NCI-H510A treated with DMSO at 0.1 percent for 48 hours (cell line): Measurements from ENCODE around the gene FCHO2.
"Not testable (repeated sequence)": the region's sequence is repeated elsewhere in the genome, so short reads cannot be mapped to it uniquely, and the experiment has no call there.

Experiments
- DNase-seq: peaks from one replicate; lab custom pipeline; 2025; lab: John Stamatoyannopoulos, UW

The FCHO2 gene

GRCh38 chr5:72956324-72957140, 691 bp downstream of the FCHO2 start:
- DNase-seq = peak; percentile 24

- no peak for DNase-seq
Measured at GRCh38 chr5:72957337-72957736, 1.5 kb downstream of the FCHO2 start.

- DNase-seq = no peak
Measured at GRCh38 chr5:72959257-72959656, 3.4 kb downstream of the FCHO2 start.

GRCh38 chr5:72974481-72974880, 18.6 kb downstream of the FCHO2 start:
- DNase-seq = not testable (repeated sequence)

GRCh38 chr5:72976810-72977209, 21.0 kb downstream of the FCHO2 start:
- not testable (repeated sequence) for DNase-seq

GRCh38 chr5:72985719-72986118, 29.9 kb downstream of the FCHO2 start:
- no peak for DNase-seq

GRCh38 chr5:72988769-72989168, 32.9 kb downstream of the FCHO2 start:
- DNase-seq = no peak

GRCh38 chr5:72991394-72991793, 35.6 kb downstream of the FCHO2 start:
- DNase-seq = no peak

GRCh38 chr5:72994578-72994977, 38.7 kb downstream of the FCHO2 start:
- no peak for DNase-seq

- DNase-seq = no peak
Measured at GRCh38 chr5:72996632-72997031, 40.8 kb downstream of the FCHO2 start.

- no peak for DNase-seq
Measured at GRCh38 chr5:72999916-73000315, 44.1 kb downstream of the FCHO2 start.

GRCh38 chr5:73005886-73006285, 50.0 kb downstream of the FCHO2 start:
- DNase-seq = no peak

- no peak for DNase-seq
Measured at GRCh38 chr5:73007051-73007450, 51.2 kb downstream of the FCHO2 start.

GRCh38 chr5:73008831-73009230, 53.0 kb downstream of the FCHO2 start:
- DNase-seq = no peak

GRCh38 chr5:73011612-73012011, 55.8 kb downstream of the FCHO2 start:
- DNase-seq = not testable (repeated sequence)

- no peak for DNase-seq
Measured at GRCh38 chr5:73018892-73019291, 63.1 kb downstream of the FCHO2 start.

- DNase-seq = no peak
Measured at GRCh38 chr5:73019766-73020165, 63.9 kb downstream of the FCHO2 start.

- no peak for DNase-seq
Measured at GRCh38 chr5:73022471-73023169, 66.8 kb downstream of the FCHO2 start.

- DNase-seq = not testable (repeated sequence)
Measured at GRCh38 chr5:73024946-73025544, 69.2 kb downstream of the FCHO2 start.

GRCh38 chr5:73027361-73027760, 71.5 kb downstream of the FCHO2 start:
- no peak for DNase-seq

- DNase-seq = no peak
Measured at GRCh38 chr5:73027816-73028215, 72.0 kb downstream of the FCHO2 start.

GRCh38 chr5:73028991-73029595, 73.3 kb downstream of the FCHO2 start:
- DNase-seq = no peak

GRCh38 chr5:73030531-73030930, 74.7 kb downstream of the FCHO2 start:
- no peak for DNase-seq
